GM13977 (cell line): ENCODE results near the gene WDR27.
"Not testable (repeated sequence)": the region's sequence is repeated elsewhere in the genome, so short reads cannot be mapped to it uniquely, and the experiment has no call there.

ENCODE experiments used
- DNase-seq: peaks from one replicate; pipeline ENCODE4 v3.0.0; 2012; ENCODE audit warnings: low spot score
- in situ Hi-C: fragments of 300-500 bp; cut with MboI; formaldehyde crosslinking; loops from one replicate; pipeline ENCODE4 v1.12.0; 2022; ENCODE audit warnings: low sequenced_read_pairs, low pct_unique_long_range_greater_than_20kb, mixed read lengths, inconsistent platforms; ENCODE audit not compliant: unreplicated experiment
- TF ChIP-seq, protein P1 (sequence below): IDR thresholded peaks from 2 replicates; pipeline ENCODE4 v1.5.1; 2012; ENCODE audit warnings: mild to moderate bottlenecking, control low read depth; ENCODE audit not compliant: insufficient read depth; ENCODE audit errors: extremely low read depth, missing control alignments

WDR27 gene

GRCh38 chr6:169520104-169520503 lies 181.7 kb downstream of the WDR27 start:
- DNase-seq: no peak
- TF ChIP-seq, protein P1, sequence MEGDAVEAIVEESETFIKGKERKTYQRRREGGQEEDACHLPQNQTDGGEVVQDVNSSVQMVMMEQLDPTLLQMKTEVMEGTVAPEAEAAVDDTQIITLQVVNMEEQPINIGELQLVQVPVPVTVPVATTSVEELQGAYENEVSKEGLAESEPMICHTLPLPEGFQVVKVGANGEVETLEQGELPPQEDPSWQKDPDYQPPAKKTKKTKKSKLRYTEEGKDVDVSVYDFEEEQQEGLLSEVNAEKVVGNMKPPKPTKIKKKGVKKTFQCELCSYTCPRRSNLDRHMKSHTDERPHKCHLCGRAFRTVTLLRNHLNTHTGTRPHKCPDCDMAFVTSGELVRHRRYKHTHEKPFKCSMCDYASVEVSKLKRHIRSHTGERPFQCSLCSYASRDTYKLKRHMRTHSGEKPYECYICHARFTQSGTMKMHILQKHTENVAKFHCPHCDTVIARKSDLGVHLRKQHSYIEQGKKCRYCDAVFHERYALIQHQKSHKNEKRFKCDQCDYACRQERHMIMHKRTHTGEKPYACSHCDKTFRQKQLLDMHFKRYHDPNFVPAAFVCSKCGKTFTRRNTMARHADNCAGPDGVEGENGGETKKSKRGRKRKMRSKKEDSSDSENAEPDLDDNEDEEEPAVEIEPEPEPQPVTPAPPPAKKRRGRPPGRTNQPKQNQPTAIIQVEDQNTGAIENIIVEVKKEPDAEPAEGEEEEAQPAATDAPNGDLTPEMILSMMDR: no peak
- in situ Hi-C loops: no loop called here

DNA sequence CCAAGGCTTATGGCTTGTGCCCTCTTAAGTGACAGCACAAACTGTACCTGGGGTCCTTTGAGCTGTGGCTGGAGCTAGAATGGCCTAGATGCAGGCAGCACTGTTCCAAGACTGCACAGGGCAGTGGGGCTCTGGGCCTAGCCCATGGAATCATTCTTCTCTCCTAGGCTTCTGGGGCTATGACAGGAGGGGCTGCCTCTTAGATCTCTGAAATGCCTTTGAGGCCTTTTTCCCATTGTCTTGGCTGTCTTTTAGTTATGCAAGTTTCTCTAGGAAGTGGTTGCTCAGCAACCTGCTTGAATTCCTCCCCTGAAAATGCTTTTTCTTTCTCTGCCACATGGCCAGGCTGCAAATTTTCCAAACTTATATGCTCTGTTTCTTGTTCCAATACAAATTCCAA lies 183.4 kb downstream of the WDR27 start:
- no peak for DNase-seq
- in situ Hi-C loops: no loop called here

GRCh38 chr6:169513478-169514193 lies 188.2 kb downstream of the WDR27 start:
- in situ Hi-C loops: no loop called here
- no peak for DNase-seq
- TF ChIP-seq, protein P1: no peak

More for the DNA sequence above, 183.4 kb downstream of the WDR27 start:
- TF ChIP-seq, protein P1: no peak

DNA sequence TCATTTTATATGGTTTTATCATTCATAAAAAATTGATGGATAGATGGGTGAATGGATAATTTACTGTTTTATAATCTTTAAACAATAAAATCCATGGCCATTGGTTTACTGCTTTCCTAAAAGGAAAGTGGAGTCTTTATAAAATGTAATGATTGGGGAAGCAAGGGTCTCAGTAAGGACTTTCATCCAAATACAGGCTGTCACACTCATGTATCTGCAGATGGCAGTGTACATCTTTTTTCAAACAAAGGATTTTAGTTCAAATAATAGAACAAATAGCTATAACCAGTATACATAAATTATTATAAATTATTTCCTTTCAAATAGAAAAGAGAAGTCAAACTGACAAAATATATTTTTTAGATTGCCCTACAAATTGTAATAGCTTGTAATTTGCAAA lies 190.0 kb downstream of the WDR27 start:
- DNase-seq, in situ Hi-C loops: not testable (repeated sequence)
- TF ChIP-seq, protein P1: peak; percentile 9

DNA sequence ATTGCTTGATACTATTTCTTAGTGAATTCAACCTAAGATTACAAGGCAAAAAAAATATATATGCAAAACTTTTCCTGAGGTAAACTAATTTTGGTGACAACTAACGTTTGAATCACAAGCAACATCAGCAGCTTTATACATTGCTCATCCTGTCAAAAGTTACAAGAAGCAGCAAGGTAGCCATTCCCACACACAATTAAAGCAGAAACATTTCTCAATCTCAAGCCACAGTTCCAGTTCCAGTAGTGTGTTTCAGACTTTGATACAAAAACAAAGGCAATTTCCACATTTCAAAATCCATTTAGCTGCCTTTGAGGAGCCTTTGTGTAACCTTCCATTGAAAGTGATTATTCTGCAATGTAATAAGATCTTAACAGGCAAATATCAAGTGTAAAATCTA lies 191.0 kb downstream of the WDR27 start:
- TF ChIP-seq, protein P1: no peak
- in situ Hi-C loops: no loop called here
- DNase-seq: no peak

DNA sequence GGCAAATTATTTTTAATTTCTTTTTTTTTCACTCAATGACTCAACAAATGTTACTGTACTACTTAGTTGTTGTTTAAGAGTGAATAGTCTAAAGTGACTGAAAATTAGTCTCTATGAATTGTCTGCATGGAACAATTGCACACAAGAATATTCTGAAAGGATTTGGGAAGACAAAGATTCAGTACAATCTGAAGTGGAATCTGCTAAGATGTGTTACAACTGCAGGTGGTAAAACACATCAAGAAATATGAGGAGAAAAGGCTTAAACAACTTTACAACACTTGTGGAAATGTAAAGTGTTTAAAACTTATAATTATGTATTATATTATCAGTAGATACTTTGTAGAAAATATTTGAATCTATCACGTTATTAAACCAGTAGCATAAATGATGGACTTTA lies 193.4 kb downstream of the WDR27 start:
- in situ Hi-C loops: no loop called here
- DNase-seq: no peak
- TF ChIP-seq, protein P1: no peak
